ENCODE measurements around the gene ANKRD12.

Gene ANKRD12

DNA sequence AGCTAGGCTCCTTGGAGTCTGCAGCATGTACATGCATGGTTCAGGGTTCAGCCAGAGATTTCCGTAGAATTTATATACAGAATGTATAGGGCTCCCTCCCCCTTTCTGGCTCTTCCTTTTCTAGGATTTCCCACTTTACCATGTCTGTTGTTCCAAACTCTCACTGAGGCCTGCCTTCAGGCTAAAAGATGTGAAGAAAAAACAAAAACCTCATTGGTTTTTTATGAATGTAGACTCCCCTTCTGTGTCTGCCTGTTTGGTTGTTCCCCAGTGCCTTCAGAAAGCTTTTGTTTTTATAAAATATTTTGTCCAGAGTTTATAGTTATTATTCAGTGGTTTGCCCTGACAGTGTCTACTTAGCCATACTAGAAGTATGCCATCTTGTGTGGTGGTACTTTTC lies 30.5 kb upstream of the ANKRD12 start:
- in situ Hi-C loops (cut with MboI; ENCODE audit: low sequenced_read_pairs) = no loop called here

GRCh38 chr18:9106800-9107584 lies 29.6 kb upstream of the ANKRD12 start:
- in situ Hi-C loops (cut with MboI; ENCODE audit: low sequenced_read_pairs) = no loop called here

DNA sequence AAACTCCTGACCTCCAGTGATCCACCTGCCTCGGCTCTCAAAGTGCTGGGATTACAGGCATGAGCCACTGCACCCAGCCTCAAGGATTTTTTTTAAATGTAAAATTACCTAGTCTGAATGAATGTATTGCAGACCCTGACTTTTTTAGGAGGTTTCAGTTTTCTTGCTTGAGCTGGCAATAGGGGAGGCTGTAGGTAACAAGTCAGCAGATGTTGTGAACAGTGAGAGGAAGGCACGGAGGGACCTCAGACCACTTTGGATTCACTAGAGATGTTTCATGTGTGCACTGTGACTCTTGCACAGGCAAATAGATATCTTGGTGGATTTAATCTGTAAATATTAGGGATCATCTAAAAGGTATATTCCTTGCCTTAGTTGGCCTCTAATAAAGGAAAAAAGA lies 27.7 kb upstream of the ANKRD12 start:
- in situ Hi-C loops (cut with MboI; ENCODE audit: low sequenced_read_pairs) = no loop called here

GRCh38 chr18:9109523-9109922 lies 27.1 kb upstream of the ANKRD12 start:
- in situ Hi-C loops (cut with MboI; ENCODE audit: low sequenced_read_pairs) = no loop called here

GRCh38 chr18:9113468-9114149 lies 23.0 kb upstream of the ANKRD12 start:
- in situ Hi-C loops (cut with MboI; ENCODE audit: low sequenced_read_pairs) = no loop called here

- in situ Hi-C loops (cut with MboI; ENCODE audit: low sequenced_read_pairs) = no loop called here
These were observed 20.6 kb upstream of the ANKRD12 start for GRCh38 chr18:9115984-9116383.

- in situ Hi-C loops (cut with MboI; ENCODE audit: low sequenced_read_pairs) = no loop called here
These were observed 18.4 kb upstream of the ANKRD12 start for GRCh38 chr18:9117980-9118841.

DNA sequence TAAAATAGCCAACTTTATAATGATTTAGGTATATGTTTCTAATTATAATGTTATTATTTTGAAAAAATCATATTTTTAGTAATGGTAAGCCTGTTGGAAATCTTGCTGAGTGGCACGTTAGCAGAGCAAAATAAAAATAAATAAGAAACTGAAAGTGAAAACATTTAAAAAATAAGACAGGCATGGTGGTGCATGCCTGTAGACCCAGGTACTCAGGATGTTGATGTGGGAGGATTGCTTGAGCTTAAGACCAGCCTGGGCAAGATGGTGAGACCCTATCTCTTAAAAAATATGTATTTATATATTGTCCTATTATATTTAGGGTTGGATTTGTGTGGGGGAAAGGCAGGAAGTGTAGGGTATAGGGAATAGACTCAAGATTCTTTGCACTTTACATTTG lies 15.8 kb upstream of the ANKRD12 start:
- in situ Hi-C loops (cut with MboI; ENCODE audit: low sequenced_read_pairs) = no loop called here

- in situ Hi-C loops (cut with MboI; ENCODE audit: low sequenced_read_pairs) = no loop called here
These were observed 13.1 kb upstream of the ANKRD12 start for GRCh38 chr18:9123520-9123919.

DNA sequence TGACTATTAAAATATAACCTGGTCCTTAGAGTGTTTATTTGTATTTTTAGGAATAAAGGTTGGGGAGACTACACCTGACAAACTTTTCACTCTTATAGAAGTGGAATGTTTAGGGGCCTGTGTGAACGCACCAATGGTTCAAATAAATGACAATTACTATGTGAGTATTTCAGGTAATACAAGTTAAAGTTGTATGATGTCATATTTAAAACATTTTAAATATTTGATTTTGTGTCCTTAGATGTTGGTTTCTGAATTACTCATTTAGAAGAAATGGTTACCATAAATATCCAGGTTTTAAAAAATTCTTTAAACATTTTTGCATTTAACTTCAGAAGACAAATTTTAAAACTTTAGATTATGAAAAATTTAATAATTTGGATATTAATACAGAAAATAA lies 11.8 kb upstream of the ANKRD12 start:
- in situ Hi-C loops (cut with MboI; ENCODE audit: low sequenced_read_pairs) = no loop called here

DNA sequence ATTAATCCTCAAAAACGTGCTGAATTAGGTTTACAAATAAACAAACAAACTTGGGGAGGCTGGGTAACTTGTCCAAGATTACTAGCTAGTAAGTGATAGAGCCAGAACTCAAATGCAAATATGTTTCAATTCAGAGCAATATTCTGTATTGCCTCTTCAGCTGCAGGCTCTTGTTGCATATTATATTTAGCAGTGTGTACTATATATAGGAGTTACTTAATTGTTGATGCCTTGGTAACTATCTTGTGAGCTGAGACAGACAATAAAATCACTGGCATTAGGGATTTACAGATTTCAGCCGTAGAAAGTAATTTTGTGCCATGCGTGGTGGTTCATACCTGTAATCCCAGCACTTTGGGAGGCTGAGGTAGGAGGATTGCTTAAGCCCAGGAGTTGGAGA lies 10.2 kb upstream of the ANKRD12 start:
- in situ Hi-C loops (cut with MboI; ENCODE audit: low sequenced_read_pairs) = no loop called here

DNA sequence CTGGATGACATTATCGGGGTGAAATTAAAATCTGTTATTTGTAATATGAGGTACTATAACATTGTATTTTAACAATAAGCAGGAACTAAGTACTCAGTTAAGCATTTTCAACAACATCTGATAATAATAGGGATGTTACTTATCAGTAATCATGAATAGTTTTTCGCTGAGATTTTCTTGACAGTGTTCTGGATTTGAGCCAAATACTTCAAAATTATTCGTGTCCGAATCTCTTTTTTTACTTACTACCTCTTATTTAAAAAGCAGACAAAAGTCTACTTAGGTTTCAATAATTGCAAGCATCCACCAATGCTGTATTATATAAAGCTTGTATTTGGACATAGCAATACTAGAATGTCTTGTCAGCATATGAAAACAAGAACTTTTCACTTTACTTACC lies 6.4 kb upstream of the ANKRD12 start:
- in situ Hi-C loops (cut with MboI; ENCODE audit: low sequenced_read_pairs) = no loop called here

- in situ Hi-C loops (cut with MboI; ENCODE audit: low sequenced_read_pairs) = no loop called here
These were observed 5.8 kb upstream of the ANKRD12 start for GRCh38 chr18:9130806-9131205.

- in situ Hi-C loops (cut with MboI; ENCODE audit: low sequenced_read_pairs) = no loop called here
These were observed 4.0 kb upstream of the ANKRD12 start for GRCh38 chr18:9132628-9133027.

DNA sequence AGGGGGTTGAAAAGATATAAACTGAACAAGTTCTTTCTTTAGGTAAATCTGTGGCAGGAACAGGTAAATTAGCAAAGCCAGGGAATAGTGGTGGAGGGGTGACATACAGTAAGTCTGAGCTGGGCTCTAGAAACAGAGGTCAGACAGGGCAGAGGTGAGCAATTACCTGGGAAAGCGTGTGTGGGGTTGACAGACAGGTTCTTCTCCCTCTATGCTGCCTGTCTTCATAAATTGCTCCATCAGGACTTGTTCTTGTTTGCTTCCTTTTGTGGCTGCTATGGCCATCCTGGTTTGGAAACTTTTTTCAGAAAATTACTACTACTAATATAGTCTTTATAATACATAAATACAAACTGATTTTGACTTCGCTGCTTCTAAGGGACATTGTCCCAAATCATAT lies 3.4 kb upstream of the ANKRD12 start:
- in situ Hi-C loops (cut with MboI; ENCODE audit: low sequenced_read_pairs) = no loop called here

- in situ Hi-C loops (cut with MboI; ENCODE audit: low sequenced_read_pairs) = no loop called here
These were observed 1.3 kb upstream of the ANKRD12 start for GRCh38 chr18:9135081-9135911.

DNA sequence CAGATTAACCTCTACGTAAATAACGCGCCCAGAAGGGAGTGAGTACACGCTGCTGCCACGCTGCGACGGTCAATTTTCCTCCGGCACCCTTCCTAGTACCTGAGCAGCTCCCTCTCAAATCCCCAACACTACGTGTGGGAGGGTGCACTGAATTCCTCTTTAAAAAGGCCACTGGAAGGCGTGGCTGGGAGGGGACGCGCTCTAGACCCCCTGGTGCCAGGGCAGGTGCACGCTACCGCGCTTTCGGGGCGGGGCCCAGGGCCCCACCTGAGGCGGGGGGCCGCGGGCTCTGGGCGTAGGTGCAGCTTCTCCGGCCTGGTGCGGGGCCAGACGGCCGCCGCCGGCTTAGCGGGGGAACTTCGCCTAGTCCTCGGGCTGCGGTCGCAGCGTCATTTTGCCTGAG lies 668 bp upstream of the ANKRD12 start:
- in situ Hi-C loops (cut with MboI; ENCODE audit: low sequenced_read_pairs) = no loop called here

GRCh38 chr18:9137168-9138066 lies 836 bp downstream of the ANKRD12 start:
- in situ Hi-C loops (cut with MboI; ENCODE audit: low sequenced_read_pairs) = no loop called here

- in situ Hi-C loops (cut with MboI; ENCODE audit: low sequenced_read_pairs) = loop anchor here (10.0 kb wide), 1 partner anchor 65 kb away; no protein-coding TSS in a partner anchor
These were observed 2.9 kb downstream of the ANKRD12 start for GRCh38 chr18:9139400-9140039.

All from HL-60/S4 (cell line).